Peyer's patch (tissue), 4 donors: ENCODE measurements around the gene PRSS21. TPM values are rescaled to one million over a fixed set of nuclear protein-coding genes. Genes with fewer than 3 reads are reported as not detected.

Experiments
- DNase-seq, 3 donors: peaks; one replicate each; pipeline ENCODE4 v3.0.0-alpha.2; 2017 to 2019
- H3K27ac ChIP-seq, 4 donors: fragments of 200-600 bp; sonication (generic); one replicate each; pipeline ENCODE4 v1.5.1; 2016 to 2019
- H3K27me3 ChIP-seq, 2 donors: fragments of 200-600 bp; sonication (generic); one replicate each; pipeline ENCODE4 v1.5.1; 2019
- H3K36me3 ChIP-seq, 3 donors: fragments of 200-600 bp; sonication (generic); one replicate each; pipeline ENCODE4 v1.5.1; 2016 to 2019
- H3K4me1 ChIP-seq, 4 donors: fragments of 200-600 bp; sonication (generic); one replicate each; pipeline ENCODE4 v1.5.1; 2016 to 2019
- H3K4me3 ChIP-seq, 4 donors: fragments of 200-600 bp; sonication (generic); 1 replicate in 3 of 4; 2 replicates in 1 of 4; pipeline ENCODE4 v1.5.1; 2016 to 2019; ENCODE audit warnings: mild to moderate bottlenecking in 1 of 4
- H3K9me3 ChIP-seq, 4 donors: fragments of 200-600 bp; sonication (generic); one replicate each; pipeline ENCODE4 v1.5.1; 2016 to 2019; ENCODE audit warnings: mild to moderate bottlenecking in 1 of 4
- POLR2A ChIP-seq, 2 donors: fragments of 450-650 bp; IDR thresholded peaks; one replicate each; pipeline ENCODE4 v1.5.1; 2017; ENCODE audit warnings: antibody characterized with exemption in 2 of 2, mild to moderate bottlenecking in 2 of 2, moderate library complexity in 2 of 2
- total RNA-seq, 4 donors: library from RNA; depleted of rRNA; stranded (reverse); fragments of >200 nt; gene quantifications; one replicate each; pipeline ENCODE4 v1.1.0, GENCODE V29; 2016
- TF ChIP-seq, protein P1 (sequence below), 6 experiments: fragments of 450-650 bp in 4 of 6; fragments of 200-600 bp in 2 of 6; sonication (generic) in 1 of 6; IDR thresholded peaks; one replicate each; pipeline ENCODE4 v1.5.1; 2017 to 2019; ENCODE audit warnings: antibody characterized with exemption in 6 of 6, mild to moderate bottlenecking in 3 of 6, moderate library complexity in 1 of 6

The PRSS21 gene
- total RNA-seq, 4 donors from 2014 or later, result 0.88 TPM; not detected in 3

GRCh38 chr16:2857451-2858244 is 40.6 kb downstream of the PRSS21 start, which contains the start of gene PRSS22:
TSS of gene PRSS22 (minus strand) at chr16:2858170. CDS start at chr16:2858104, 66 bp downstream.
- no peaks in the 10 kb centered on the region for H3K36me3 ChIP-seq
- TF ChIP-seq, protein P1, sequence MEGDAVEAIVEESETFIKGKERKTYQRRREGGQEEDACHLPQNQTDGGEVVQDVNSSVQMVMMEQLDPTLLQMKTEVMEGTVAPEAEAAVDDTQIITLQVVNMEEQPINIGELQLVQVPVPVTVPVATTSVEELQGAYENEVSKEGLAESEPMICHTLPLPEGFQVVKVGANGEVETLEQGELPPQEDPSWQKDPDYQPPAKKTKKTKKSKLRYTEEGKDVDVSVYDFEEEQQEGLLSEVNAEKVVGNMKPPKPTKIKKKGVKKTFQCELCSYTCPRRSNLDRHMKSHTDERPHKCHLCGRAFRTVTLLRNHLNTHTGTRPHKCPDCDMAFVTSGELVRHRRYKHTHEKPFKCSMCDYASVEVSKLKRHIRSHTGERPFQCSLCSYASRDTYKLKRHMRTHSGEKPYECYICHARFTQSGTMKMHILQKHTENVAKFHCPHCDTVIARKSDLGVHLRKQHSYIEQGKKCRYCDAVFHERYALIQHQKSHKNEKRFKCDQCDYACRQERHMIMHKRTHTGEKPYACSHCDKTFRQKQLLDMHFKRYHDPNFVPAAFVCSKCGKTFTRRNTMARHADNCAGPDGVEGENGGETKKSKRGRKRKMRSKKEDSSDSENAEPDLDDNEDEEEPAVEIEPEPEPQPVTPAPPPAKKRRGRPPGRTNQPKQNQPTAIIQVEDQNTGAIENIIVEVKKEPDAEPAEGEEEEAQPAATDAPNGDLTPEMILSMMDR (IDR thresholded peaks at IDR 0.05), result no peak
- TF ChIP-seq POLR2A (IDR thresholded peaks at IDR 0.05), result no peak
- peak within 1 kb of the TSS in 1 of 4 donors; percentile 48 for H3K27ac ChIP-seq
- H3K27me3 ChIP-seq, result no peaks in the 10 kb centered on the region
- no peaks in the 10 kb centered on the region for H3K9me3 ChIP-seq
- peak within 1 kb of the TSS in 2 of 4 donors; percentile 39 to 51 for H3K4me3 ChIP-seq
- DNase-seq, result peak in 1 of 3 donors; percentile 59
- peaks cover 0 to 13% (median 0%) of the 10 kb centered on the region in 4 donors for H3K4me1 ChIP-seq

DNA sequence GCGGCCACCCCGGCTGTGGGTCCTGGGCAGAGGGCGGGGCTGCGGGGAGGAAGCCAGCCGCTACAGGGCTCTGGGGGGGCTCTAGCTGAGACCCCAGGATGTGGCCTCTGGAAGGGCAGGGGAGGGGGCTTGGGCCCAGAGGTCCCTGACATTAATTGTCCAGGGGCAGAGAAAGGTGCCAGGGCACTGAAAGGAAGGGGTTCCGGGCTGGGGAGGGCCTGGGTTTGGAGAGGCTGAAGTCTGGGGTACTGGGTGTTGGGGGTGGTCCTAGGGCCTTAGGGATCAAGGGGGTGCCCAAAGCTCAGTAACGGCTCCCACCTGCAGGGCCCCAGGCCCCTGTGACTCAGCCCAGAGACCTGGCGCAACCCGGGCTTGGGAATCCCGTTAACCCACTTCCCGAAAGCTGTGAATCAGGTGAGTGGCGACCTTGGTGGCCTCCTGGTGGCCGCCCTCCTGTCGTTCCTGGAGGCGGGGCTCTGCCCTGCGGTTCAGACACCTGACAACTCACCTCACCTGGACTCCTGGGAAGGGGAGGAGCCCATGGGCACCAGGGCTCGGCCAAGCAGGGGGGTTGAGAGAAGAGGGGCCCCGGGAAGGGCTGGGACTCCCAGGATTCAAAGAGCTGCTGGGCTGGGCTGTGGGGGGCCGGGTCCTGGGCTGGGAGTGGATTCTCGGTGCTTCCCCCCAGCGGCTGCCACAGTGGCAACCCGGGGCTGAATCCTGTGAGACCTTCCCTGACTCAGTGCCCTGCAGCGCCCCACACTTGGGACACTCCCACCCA is 41.4 kb downstream of the PRSS21 start:
- Histone ChIP-seq H3K4me1 (peaks cover 0 to 13% (median 0%) of the 10 kb centered on the region in 4 donors), H3K36me3 (no peaks in the 10 kb centered on the region), H3K27ac (peak overlapping the region in 1 of 4 donors; percentile 48), H3K4me3 (peak overlapping the region in 2 of 4 donors; percentile 39 to 51), H3K27me3 (no peaks in the 10 kb centered on the region), H3K9me3 (no peaks in the 10 kb centered on the region)
- no peak for TF ChIP-seq POLR2A (IDR thresholded peaks at IDR 0.05)
- TF ChIP-seq, protein P1 (IDR thresholded peaks at IDR 0.05), result peak in 3 of 6 experiments; percentile 25 to 57 (median 48)
- peak in 2 of 3 donors; percentile 77 to 83 for DNase-seq

DNA sequence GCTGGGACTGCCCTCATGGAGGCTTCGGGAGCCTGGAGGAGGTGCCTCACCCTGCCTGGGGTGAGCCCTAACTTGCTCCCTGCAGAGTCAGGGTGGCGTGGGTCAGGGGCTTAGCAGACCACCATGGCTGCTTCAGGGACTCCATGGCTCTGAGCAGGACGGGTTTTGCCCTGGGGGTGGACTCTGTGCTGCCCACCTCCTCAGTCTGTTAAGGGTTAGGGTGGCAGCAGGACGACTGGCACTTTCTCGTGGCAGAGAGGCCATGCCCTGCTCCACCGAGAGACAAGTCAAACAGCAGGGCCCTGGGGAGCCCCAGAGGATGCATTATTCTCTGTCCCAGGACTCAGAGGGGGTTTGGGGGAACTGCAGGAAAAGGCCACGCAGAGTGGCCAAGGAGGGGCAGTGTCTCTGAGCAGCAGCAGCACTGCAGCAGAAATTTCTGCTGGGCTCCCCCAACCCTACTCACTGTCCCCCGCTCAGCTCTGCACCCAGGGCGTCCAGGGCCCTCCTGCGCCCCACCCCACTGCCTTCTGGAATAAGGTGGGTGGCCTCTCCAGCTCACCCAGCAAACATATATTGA is 42.7 kb downstream of the PRSS21 start:
- Histone ChIP-seq H3K4me1 (peaks cover 0 to 13% (median 0%) of the 10 kb centered on the region in 4 donors), H3K36me3 (no peaks in the 10 kb centered on the region), H3K27me3 (no peaks in the 10 kb centered on the region), H3K4me3 (no peak overlapping the region), H3K27ac (no peak overlapping the region), H3K9me3 (no peaks in the 10 kb centered on the region)
- no peak for TF ChIP-seq POLR2A (IDR thresholded peaks at IDR 0.05)
- TF ChIP-seq, protein P1 (IDR thresholded peaks at IDR 0.05), result no peak
- DNase-seq, result no peak

- no peak for TF ChIP-seq POLR2A (IDR thresholded peaks at IDR 0.05)
- TF ChIP-seq, protein P1 (IDR thresholded peaks at IDR 0.05), result no peak
- Histone ChIP-seq H3K9me3 (no peaks in the 10 kb centered on the region), H3K27me3 (no peaks in the 10 kb centered on the region), H3K4me1 (peaks cover 0 to 13% (median 0%) of the 10 kb centered on the region in 4 donors), H3K4me3 (no peak overlapping the region), H3K36me3 (no peaks in the 10 kb centered on the region), H3K27ac (no peak overlapping the region)
- peak in 1 of 3 donors; percentile 34 for DNase-seq
Observed at GRCh38 chr16:2860826-2861567, 44.0 kb downstream of the PRSS21 start.

- TF ChIP-seq, protein P1 (IDR thresholded peaks at IDR 0.05), result no peak
- no peak for TF ChIP-seq POLR2A (IDR thresholded peaks at IDR 0.05)
- Histone ChIP-seq H3K27ac (no peak overlapping the region), H3K9me3 (no peaks in the 10 kb centered on the region), H3K36me3 (no peaks in the 10 kb centered on the region), H3K4me1 (peaks cover 0 to 5% (median 2%) of the 10 kb centered on the region in 4 donors), H3K4me3 (no peak overlapping the region), H3K27me3 (no peaks in the 10 kb centered on the region)
- no peak for DNase-seq
Observed at GRCh38 chr16:2865651-2866050, 48.6 kb downstream of the PRSS21 start.
